H1 (cell line): Measurements from ENCODE around the gene IBSP. TPM values are rescaled to one million over a fixed set of nuclear protein-coding genes. Genes with fewer than 3 reads are reported as not detected.

Source experiments
- CHD2 ChIP-seq: IDR thresholded peaks from 2 replicates; pipeline ENCODE4 v1.6.1; 2012; ENCODE audit warnings: low read length, improper control_type of control experiment
- CREB1 ChIP-seq: IDR thresholded peaks from 2 replicates; pipeline ENCODE4 v1.6.1; 2012; ENCODE audit warnings: inconsistent platforms
- EGR1 ChIP-seq: IDR thresholded peaks from 2 replicates; pipeline ENCODE4 v1.6.1; 2011; ENCODE audit warnings: low read depth, low read length, borderline replicate concordance
- EZH2 ChIP-seq: fragments of 200-600 bp; sonication (generic); IDR thresholded peaks from 2 replicates; pipeline ENCODE4 v1.7.1; 2012; ENCODE audit warnings: low read depth, mild to moderate bottlenecking, moderate library complexity, low read length, inconsistent platforms; ENCODE audit not compliant: severe bottlenecking
- JUND ChIP-seq: IDR thresholded peaks from 2 replicates; pipeline ENCODE4 v1.6.1; 2011; ENCODE audit warnings: mild to moderate bottlenecking, improper control_type of control experiment, low read length
- SRF ChIP-seq: IDR thresholded peaks from 2 replicates; pipeline ENCODE4 v1.6.1; 2011; ENCODE audit warnings: mild to moderate bottlenecking, low read depth, low read length, moderate library complexity
- polyA plus RNA-seq, 7 experiments: library from polyadenylated mRNA; depleted of rRNA in 3 of 7; stranded (reverse) in 5 of 7; unstranded in 2 of 7; fragments of >200 nt in 5 of 7; fragments of 200-250 nt in 2 of 7; gene quantifications; 1 replicate in 5 of 7; 2 replicates in 1 of 7; 4 replicates in 1 of 7; pipeline versions ENCODE4 v1.2.1 to v1.2.3, GENCODE V29; 2011 to 2013; ENCODE audit warnings: missing spikeins in 2 of 7, mixed read lengths in 2 of 7
- total RNA-seq: library from RNA; stranded (reverse); fragmentation: NEBNext Ultra II Directional; extraction: Animal tissue kit (Norgen Biotek cat#: 25700); gene quantifications from 2 replicates; pipeline ENCODE4 v1.2.1, GENCODE V29; 2021
- TF ChIP-seq, protein P1 (sequence below): IDR thresholded peaks from 2 replicates; pipeline ENCODE4 v1.6.1; 2012; ENCODE audit warnings: low read length, inconsistent platforms
- TF ChIP-seq, protein P2 (sequence below): IDR thresholded peaks from 2 replicates; pipeline ENCODE4 v1.6.1; 2012; ENCODE audit warnings: inconsistent platforms
- TF ChIP-seq, protein P3 (sequence below), 3 experiments: IDR thresholded peaks; 1 replicate in 2 of 3; 2 replicates in 1 of 3; pipeline versions ENCODE4 v1.5.1 to v1.6.1; 2011; ENCODE audit warnings: low read length in 3 of 3, mild to moderate bottlenecking in 3 of 3, inconsistent platforms in 2 of 3, low read depth in 1 of 3, moderate library complexity in 1 of 3; ENCODE audit not compliant: insufficient read depth in 1 of 3; ENCODE audit errors: control extremely low read depth in 1 of 3

IBSP gene
- total and polyA plus RNA-seq, 2 of the 8 experiments (the other 6 are each of a cell fraction or from before 2014, with no cell fraction given), result not detected

DNA sequence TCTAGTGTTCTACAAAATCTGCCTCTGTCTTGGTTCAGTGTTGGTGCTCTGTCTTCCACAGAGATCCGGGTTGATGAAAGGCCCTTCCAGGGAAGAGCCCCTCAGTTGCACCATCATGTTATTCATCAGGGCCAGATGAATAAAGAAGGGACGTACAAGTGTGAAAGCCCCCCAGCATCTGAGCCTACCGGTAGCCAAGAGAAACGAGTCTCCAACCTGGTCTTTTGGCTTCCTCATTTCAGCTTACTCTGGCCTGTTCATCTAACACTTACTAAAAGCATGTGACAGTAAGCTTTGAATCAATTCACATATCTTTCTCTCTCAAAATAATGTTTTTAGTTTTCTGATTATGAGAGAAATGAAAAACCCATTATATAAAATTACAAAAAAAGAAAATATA lies 52.6 kb downstream of the IBSP start (continued):
- TF ChIP-seq, protein P1, sequence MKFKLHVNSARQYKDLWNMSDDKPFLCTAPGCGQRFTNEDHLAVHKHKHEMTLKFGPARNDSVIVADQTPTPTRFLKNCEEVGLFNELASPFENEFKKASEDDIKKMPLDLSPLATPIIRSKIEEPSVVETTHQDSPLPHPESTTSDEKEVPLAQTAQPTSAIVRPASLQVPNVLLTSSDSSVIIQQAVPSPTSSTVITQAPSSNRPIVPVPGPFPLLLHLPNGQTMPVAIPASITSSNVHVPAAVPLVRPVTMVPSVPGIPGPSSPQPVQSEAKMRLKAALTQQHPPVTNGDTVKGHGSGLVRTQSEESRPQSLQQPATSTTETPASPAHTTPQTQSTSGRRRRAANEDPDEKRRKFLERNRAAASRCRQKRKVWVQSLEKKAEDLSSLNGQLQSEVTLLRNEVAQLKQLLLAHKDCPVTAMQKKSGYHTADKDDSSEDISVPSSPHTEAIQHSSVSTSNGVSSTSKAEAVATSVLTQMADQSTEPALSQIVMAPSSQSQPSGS, result no peak
- no peak for TF ChIP-seq EGR1
- TF ChIP-seq, protein P2, sequence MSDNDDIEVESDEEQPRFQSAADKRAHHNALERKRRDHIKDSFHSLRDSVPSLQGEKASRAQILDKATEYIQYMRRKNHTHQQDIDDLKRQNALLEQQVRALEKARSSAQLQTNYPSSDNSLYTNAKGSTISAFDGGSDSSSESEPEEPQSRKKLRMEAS, result no peak
- TF ChIP-seq JUND, result no peak
- TF ChIP-seq CHD2, result no peak
- TF ChIP-seq SRF, result no peak
- TF ChIP-seq CREB1, result no peak
- TF ChIP-seq EZH2, result no peak
- TF ChIP-seq, protein P3, sequence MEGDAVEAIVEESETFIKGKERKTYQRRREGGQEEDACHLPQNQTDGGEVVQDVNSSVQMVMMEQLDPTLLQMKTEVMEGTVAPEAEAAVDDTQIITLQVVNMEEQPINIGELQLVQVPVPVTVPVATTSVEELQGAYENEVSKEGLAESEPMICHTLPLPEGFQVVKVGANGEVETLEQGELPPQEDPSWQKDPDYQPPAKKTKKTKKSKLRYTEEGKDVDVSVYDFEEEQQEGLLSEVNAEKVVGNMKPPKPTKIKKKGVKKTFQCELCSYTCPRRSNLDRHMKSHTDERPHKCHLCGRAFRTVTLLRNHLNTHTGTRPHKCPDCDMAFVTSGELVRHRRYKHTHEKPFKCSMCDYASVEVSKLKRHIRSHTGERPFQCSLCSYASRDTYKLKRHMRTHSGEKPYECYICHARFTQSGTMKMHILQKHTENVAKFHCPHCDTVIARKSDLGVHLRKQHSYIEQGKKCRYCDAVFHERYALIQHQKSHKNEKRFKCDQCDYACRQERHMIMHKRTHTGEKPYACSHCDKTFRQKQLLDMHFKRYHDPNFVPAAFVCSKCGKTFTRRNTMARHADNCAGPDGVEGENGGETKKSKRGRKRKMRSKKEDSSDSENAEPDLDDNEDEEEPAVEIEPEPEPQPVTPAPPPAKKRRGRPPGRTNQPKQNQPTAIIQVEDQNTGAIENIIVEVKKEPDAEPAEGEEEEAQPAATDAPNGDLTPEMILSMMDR (IDR thresholded peaks at IDR 0.05; ENCODE audit: control extremely low read depth in 1 of 3, insufficient read depth in 1 of 3, low read depth in 1 of 3, low read length in 3 of 3), result no peak
